ENCODE measurements around the gene SDCCAG8. TPM values are rescaled to one million over a fixed set of nuclear protein-coding genes. Genes with fewer than 3 reads are reported as not detected.

Gene SDCCAG8
- polyA plus RNA-seq, 3 donors, result 33.2 to 34.4 (median 33.4) TPM

DNA sequence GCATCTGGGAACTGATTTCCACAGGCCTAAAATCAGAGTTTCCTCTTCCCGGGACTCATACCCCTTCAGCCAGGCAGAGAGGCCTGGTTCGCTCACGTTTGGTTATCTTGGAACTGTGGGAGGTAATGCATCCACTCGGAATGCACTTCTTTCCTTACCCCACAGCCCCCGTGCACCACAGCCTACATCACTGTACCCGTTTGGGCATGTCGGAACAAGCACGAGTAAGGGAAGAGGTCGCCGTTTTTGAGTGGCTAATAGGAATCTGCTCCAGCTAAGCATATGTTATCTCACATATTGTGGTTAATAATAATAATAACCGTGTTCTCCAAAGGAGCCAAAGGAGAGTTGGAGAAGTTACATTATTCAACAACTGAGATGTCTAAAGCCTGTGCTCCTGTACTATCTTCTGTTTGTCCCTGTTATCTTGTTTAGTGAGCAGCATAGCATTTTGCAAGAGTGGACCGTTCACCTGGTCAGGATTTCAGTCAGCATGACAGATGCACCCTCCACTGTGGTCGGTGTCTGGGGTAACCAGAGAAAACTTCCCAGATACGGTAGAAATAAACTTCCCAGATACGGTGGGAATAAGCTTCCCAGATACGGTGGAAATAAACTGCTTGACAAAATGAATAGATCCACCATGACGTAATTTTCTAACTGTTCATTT lies 198.6 kb downstream of the SDCCAG8 start:
- Histone ChIP-seq H3K27me3 (ENCODE audit: control insufficient read depth in 2 of 2, insufficient read depth in 2 of 2, low read length in 2 of 2) (no peaks in the 10 kb centered on the region), H3K4me3 (replicated peaks in 1 of 3; ENCODE audit: low read depth in 2 of 3, low read length in 3 of 3) (no peak overlapping the region), H3K36me3 (replicated peaks in 1 of 2; ENCODE audit: control insufficient read depth in 1 of 2, insufficient read depth in 2 of 2, low read length in 2 of 2) (no peaks in the 10 kb centered on the region), H3K9ac (ENCODE audit: insufficient read depth, low read length, poor library complexity, severe bottlenecking) (no peak overlapping the region), H3K4me2 (replicated peaks; ENCODE audit: extremely low read depth, low read length, poor library complexity, severe bottlenecking) (no peak overlapping the region), H3K9me3 (replicated peaks in 1 of 2; ENCODE audit: control insufficient read depth in 1 of 2, insufficient read depth in 1 of 2, low read length in 2 of 2) (no peaks in the 10 kb centered on the region), H4K20me1 (ENCODE audit: insufficient read depth, low read length) (no peaks in the 10 kb centered on the region), H2AFZ (ENCODE audit: insufficient read depth, low read depth, low read length, poor library complexity, severe bottlenecking) (no peak overlapping the region), H3K4me1 (ENCODE audit: control insufficient read depth in 1 of 2, insufficient read depth in 2 of 2, low read length in 2 of 2) (peaks cover 26 to 31% of the 10 kb centered on the region in 2 donors), H3K27ac (ENCODE audit: low read depth in 1 of 2, low read length in 2 of 2) (no peak overlapping the region), H3K79me2 (ENCODE audit: insufficient read depth, low read length) (no peaks in the 10 kb centered on the region)
- peaks cover 0 to 1% (median 0%) of the 10 kb centered on the region in 7 donors for H3K9me3 Mint-ChIP-seq
- H3K36me3 Mint-ChIP-seq, result peaks cover 18 to 22% of the 10 kb centered on the region in 2 donors
- H3K4me1 Mint-ChIP-seq, result peaks cover 21% of the 10 kb centered on the region
- WGBS (ENCODE audit: insufficient coverage), result 100% methylated on average over 1 of the region's 17 CpGs
- no peak overlapping the region for H3K4me3 Mint-ChIP-seq
- TF ChIP-seq, protein P1, sequence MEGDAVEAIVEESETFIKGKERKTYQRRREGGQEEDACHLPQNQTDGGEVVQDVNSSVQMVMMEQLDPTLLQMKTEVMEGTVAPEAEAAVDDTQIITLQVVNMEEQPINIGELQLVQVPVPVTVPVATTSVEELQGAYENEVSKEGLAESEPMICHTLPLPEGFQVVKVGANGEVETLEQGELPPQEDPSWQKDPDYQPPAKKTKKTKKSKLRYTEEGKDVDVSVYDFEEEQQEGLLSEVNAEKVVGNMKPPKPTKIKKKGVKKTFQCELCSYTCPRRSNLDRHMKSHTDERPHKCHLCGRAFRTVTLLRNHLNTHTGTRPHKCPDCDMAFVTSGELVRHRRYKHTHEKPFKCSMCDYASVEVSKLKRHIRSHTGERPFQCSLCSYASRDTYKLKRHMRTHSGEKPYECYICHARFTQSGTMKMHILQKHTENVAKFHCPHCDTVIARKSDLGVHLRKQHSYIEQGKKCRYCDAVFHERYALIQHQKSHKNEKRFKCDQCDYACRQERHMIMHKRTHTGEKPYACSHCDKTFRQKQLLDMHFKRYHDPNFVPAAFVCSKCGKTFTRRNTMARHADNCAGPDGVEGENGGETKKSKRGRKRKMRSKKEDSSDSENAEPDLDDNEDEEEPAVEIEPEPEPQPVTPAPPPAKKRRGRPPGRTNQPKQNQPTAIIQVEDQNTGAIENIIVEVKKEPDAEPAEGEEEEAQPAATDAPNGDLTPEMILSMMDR (IDR thresholded peaks at IDR 0.05), result no peak
- peaks cover 0 to 2% (median 0%) of the 10 kb centered on the region in 3 donors for H3K27me3 Mint-ChIP-seq (ENCODE audit: low read depth in 3 of 3)
- intact Hi-C loops (cut with micrococcal nuclease), result no loop called here
- no peak for DNase-seq
- H3K27ac Mint-ChIP-seq, result peak overlapping the region in 1 of 7 donors; percentile 3

DNA sequence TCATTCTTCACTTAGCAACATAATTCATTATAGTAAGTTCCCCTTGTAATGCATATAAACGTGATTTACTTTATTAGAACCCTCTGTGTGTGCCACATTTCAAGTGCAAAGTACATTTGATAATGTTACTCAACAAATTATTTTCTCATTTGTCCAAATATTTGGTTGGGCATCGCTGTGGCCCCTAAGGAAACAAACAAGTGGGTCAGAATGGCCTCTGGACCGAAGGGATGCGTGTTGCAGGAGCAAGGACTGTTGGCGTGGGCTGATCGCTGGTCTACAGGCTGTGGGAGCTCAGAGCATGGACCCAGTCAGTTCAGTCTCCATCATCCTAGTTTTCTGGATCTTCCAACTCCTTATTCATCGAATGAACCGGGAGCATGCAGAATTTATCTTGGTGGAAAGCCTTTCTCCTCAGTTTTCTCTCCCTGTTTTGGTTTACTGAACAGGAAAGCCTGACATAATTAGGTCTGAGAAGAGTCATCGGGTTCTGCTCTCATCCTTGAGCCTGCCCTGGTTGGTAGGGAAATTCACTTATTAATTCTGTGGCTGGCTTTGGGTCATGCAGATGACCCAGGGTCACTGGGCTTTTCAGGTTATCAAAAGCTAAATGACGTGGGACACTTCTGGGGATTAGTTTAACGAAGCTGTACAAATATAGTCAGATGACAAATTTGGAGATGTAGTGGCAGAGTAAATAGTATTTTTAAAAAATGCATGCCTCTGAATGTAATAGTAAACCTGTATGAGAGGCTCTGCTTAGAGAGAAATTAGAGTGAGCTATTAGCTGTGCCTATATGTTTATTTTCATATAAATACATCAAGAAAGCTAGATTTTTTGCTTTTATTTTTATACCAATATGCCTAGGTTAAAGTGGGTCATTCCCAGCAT lies 200.2 kb downstream of the SDCCAG8 start:
- Mint-ChIP-seq H3K9me3 (peaks cover 0 to 1% (median 0%) of the 10 kb centered on the region in 7 donors), H3K4me1 (peaks cover 21% of the 10 kb centered on the region), H3K27me3 (ENCODE audit: low read depth in 3 of 3) (peaks cover 0 to 2% (median 0%) of the 10 kb centered on the region in 3 donors), H3K27ac (peak overlapping the region in 1 of 7 donors; percentile 41), H3K4me3 (no peak overlapping the region), H3K36me3 (peaks cover 21 to 23% of the 10 kb centered on the region in 2 donors)
- Histone ChIP-seq H3K27ac (ENCODE audit: low read depth in 1 of 2, low read length in 2 of 2) (no peak overlapping the region), H3K4me3 (replicated peaks in 1 of 3; ENCODE audit: low read depth in 2 of 3, low read length in 3 of 3) (no peak overlapping the region), H3K27me3 (ENCODE audit: control insufficient read depth in 2 of 2, insufficient read depth in 2 of 2, low read length in 2 of 2) (no peaks in the 10 kb centered on the region), H3K9ac (ENCODE audit: insufficient read depth, low read length, poor library complexity, severe bottlenecking) (no peak overlapping the region), H3K4me2 (replicated peaks; ENCODE audit: extremely low read depth, low read length, poor library complexity, severe bottlenecking) (no peak overlapping the region), H3K9me3 (replicated peaks in 1 of 2; ENCODE audit: control insufficient read depth in 1 of 2, insufficient read depth in 1 of 2, low read length in 2 of 2) (no peaks in the 10 kb centered on the region), H3K79me2 (ENCODE audit: insufficient read depth, low read length) (no peaks in the 10 kb centered on the region), H3K36me3 (replicated peaks in 1 of 2; ENCODE audit: control insufficient read depth in 1 of 2, insufficient read depth in 2 of 2, low read length in 2 of 2) (no peaks in the 10 kb centered on the region), H3K4me1 (ENCODE audit: control insufficient read depth in 1 of 2, insufficient read depth in 2 of 2, low read length in 2 of 2) (peaks cover 28 to 34% of the 10 kb centered on the region in 2 donors), H4K20me1 (ENCODE audit: insufficient read depth, low read length) (no peaks in the 10 kb centered on the region), H2AFZ (ENCODE audit: insufficient read depth, low read depth, low read length, poor library complexity, severe bottlenecking) (no peak overlapping the region)
- TF ChIP-seq, protein P1 (IDR thresholded peaks at IDR 0.05), result no peak
- no peak for DNase-seq
- WGBS (ENCODE audit: insufficient coverage), result 99% methylated on average over 10 of the region's 11 CpGs
- intact Hi-C loops (cut with micrococcal nuclease), result no loop called here

Data from CD14-positive monocyte (primary cell).